Mesenteric fat pad (tissue), 1 donor: ENCODE measurements around the gene ELOB. TPM values are rescaled to one million over a fixed set of nuclear protein-coding genes. Genes with fewer than 3 reads are reported as not detected.
A peak's percentile ranks its signal among the peaks of the same experiment; 100 is the strongest.

Source experiments
- DNase-seq: peaks from one replicate; pipeline ENCODE4 v3.0.0-alpha.2; 2020; ENCODE audit warnings: low spot score
- long read RNA-seq: library from polyadenylated mRNA; unstranded; transcript quantifications from one replicate; pipeline ENCODE4 v2.0.0, GENCODE V29; 2020
- total RNA-seq: library from RNA; stranded (reverse); fragmentation: NEBNext Ultra II Directional; extraction: Animal tissue kit (Norgen Biotek cat#: 25700); gene quantifications from one replicate; pipeline ENCODE4 v1.2.1, GENCODE V29; 2021
- donor health status: DM: yes; HTN: yes; CAD: no.

The ELOB gene
- 212 TPM for total RNA-seq
- long read RNA-seq, transcript ELOB-202 (3 exons, 997 nt): minor isoform, 8 of 26 reads
- long read RNA-seq, transcript ELOB-203 (4 exons, 991 nt): major isoform, 17 of 26 reads
- long read RNA-seq, partial matches to known transcripts: 0 of 26 reads
- long read RNA-seq, other reads (novel, unspliced or antisense): 0 of 26 reads

- peak; percentile 97 for DNase-seq
These were observed at the start of gene ELOB for GRCh38 chr16:2777231-2777902. TSS of gene ELOB (minus strand) at chr16:2777280. CDS start at chr16:2777239, 41 bp downstream.

- peak; percentile 73 for DNase-seq
These were observed 48.8 kb upstream of the ELOB start for GRCh38 chr16:2825906-2826305.

GRCh38 chr16:2825049-2825742 lies 48.1 kb upstream of the ELOB start:
- peak; percentile 67 for DNase-seq

- DNase-seq: peak; percentile 84
These were observed 47.5 kb upstream of the ELOB start for GRCh38 chr16:2824626-2825025.

GRCh38 chr16:2822496-2822895 lies 45.4 kb upstream of the ELOB start:
- no peak for DNase-seq

GRCh38 chr16:2822158-2822495 lies 45.0 kb upstream of the ELOB start:
- DNase-seq: no peak

GRCh38 chr16:2821487-2822157 lies 44.5 kb upstream of the ELOB start:
- DNase-seq: no peak

- peak; percentile 80 for DNase-seq
These were observed 43.9 kb upstream of the ELOB start for GRCh38 chr16:2820836-2821486.

- peak; percentile 75 for DNase-seq
These were observed 43.1 kb upstream of the ELOB start for GRCh38 chr16:2819939-2820835.

- peak; percentile 79 for DNase-seq
These were observed 42.3 kb upstream of the ELOB start for GRCh38 chr16:2819179-2819938.

- DNase-seq: peak; percentile 71
These were observed 41.3 kb upstream of the ELOB start for GRCh38 chr16:2818272-2818876.

- DNase-seq: peak; percentile 81
These were observed 40.5 kb upstream of the ELOB start for GRCh38 chr16:2817340-2818271.

- peak; percentile 24 for DNase-seq
These were observed 39.8 kb upstream of the ELOB start, which contains the start of gene PRSS21 for GRCh38 chr16:2816751-2817339. TSS of gene PRSS21 (plus strand) at chr16:2817237. CDS start at chr16:2817269, 32 bp downstream.

- no peak for DNase-seq
These were observed 38.3 kb upstream of the ELOB start for GRCh38 chr16:2815299-2815771.

GRCh38 chr16:2814551-2815298 lies 37.6 kb upstream of the ELOB start:
- DNase-seq: peak; percentile 85

GRCh38 chr16:2813771-2814221 lies 36.7 kb upstream of the ELOB start:
- peak; percentile 79 for DNase-seq
